Measurements from ENCODE around the gene SUPT20HL1.
"Not testable (repeated sequence)": the region's sequence is repeated elsewhere in the genome, so short reads cannot be mapped to it uniquely, and the experiment has no call there.

Gene SUPT20HL1

GRCh38 chrX:24362089-24362745 is 1.8 kb downstream of the SUPT20HL1 start:
- H3K4me3 ChIP-seq (ENCODE audit: insufficient read depth, low read depth, low read length); H3K27ac ChIP-seq (ENCODE audit: insufficient read depth, low read depth, low read length, poor library complexity, severe bottlenecking); H3K4me1 ChIP-seq (ENCODE audit: control insufficient read depth, insufficient read depth, low read length); H3K9me3 ChIP-seq (ENCODE audit: control insufficient read depth, low read length); H3K27me3 ChIP-seq (ENCODE audit: control insufficient read depth, insufficient read depth, low read length, poor library complexity, severe bottlenecking); H3K36me3 ChIP-seq (ENCODE audit: control insufficient read depth, insufficient read depth, low read length): not testable (repeated sequence)
- WGBS, 2 experiments = 95% methylated on average over 30 to 33 of the region's 41 CpGs

DNA sequence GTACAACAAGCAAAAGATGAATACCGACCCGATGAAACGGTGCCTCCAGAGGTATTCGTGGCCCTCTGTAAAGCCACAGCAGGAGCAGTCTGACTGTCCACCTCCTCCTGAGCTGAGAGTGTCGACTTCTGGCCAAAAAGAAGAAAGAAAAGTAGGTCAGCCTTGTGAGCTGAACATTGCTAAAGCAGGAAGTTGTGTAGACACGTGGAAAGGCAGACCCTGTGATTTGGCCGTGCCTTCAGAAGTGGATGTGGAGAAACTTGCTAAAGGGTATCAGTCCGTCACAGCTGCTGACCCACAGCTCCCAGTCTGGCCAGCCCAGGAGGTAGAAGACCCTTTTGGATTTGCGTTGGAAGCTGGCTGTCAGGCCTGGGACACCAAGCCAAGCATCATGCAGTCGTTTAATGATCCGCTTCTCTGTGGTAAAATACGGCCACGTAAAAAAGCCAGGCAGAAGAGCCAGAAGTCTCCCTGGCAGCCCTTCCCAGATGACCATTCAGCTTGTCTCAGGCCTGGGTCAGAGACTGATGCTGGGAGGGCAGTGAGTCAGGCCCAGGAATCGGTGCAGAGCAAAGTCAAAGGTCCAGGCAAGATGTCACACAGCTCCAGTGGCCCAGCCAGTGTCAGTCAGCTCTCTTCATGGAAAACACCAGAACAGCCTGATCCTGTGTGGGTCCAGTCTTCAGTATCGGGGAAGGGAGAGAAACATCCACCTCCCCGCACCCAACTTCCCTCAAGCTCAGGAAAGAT is 3.2 kb downstream of the SUPT20HL1 start:
- H3K4me3 ChIP-seq (ENCODE audit: insufficient read depth, low read depth, low read length); H3K9me3 ChIP-seq (ENCODE audit: control insufficient read depth, low read length); H3K27me3 ChIP-seq (ENCODE audit: control insufficient read depth, insufficient read depth, low read length, poor library complexity, severe bottlenecking); H3K4me1 ChIP-seq (ENCODE audit: control insufficient read depth, insufficient read depth, low read length); H3K36me3 ChIP-seq (ENCODE audit: control insufficient read depth, insufficient read depth, low read length); H3K27ac ChIP-seq (ENCODE audit: insufficient read depth, low read depth, low read length, poor library complexity, severe bottlenecking): not testable (repeated sequence)
- WGBS, 2 experiments = 92 to 93% methylated on average over 11 to 12 of the region's 16 CpGs

DNA sequence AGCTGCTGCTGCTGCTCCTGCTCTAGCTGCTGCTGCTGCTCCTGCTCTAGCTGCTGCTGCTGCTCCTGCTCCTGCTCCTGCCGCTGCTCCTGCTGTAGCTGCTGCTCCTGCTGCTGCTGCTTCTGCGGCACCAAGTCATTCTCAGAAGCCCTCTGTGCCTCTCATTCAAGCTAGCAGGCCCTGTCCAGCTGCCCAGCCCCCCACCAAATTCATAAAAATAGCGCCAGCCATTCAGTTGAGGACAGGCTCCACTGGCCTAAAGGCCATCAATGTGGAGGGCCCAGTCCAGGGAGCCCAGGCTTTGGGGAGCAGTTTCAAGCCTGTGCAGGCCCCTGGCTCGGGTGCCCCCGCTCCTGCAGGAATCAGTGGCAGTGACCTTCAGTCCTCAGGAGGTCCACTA is 3.9 kb downstream of the SUPT20HL1 start:
- 90 to 91% methylated on average over 5 of the region's 5 CpGs for WGBS, 2 experiments
- Histone ChIP-seq H3K27ac (ENCODE audit: insufficient read depth, low read depth, low read length, poor library complexity, severe bottlenecking) (no peak overlapping the region), H3K9me3 (ENCODE audit: control insufficient read depth, low read length) (no peaks in the 10 kb centered on the region), H3K4me3 (ENCODE audit: insufficient read depth, low read depth, low read length) (no peak overlapping the region), H3K27me3 (ENCODE audit: control insufficient read depth, insufficient read depth, low read length, poor library complexity, severe bottlenecking) (no peaks in the 10 kb centered on the region), H3K36me3 (ENCODE audit: control insufficient read depth, insufficient read depth, low read length) (no peaks in the 10 kb centered on the region), H3K4me1 (ENCODE audit: control insufficient read depth, insufficient read depth, low read length) (no peaks in the 10 kb centered on the region)

- 92 to 94% methylated on average over 13 to 14 of the region's 14 CpGs for WGBS, 2 experiments
- Histone ChIP-seq H3K27me3 (ENCODE audit: control insufficient read depth, insufficient read depth, low read length, poor library complexity, severe bottlenecking) (no peaks in the 10 kb centered on the region), H3K27ac (ENCODE audit: insufficient read depth, low read depth, low read length, poor library complexity, severe bottlenecking) (no peak overlapping the region), H3K4me1 (ENCODE audit: control insufficient read depth, insufficient read depth, low read length) (no peaks in the 10 kb centered on the region), H3K9me3 (ENCODE audit: control insufficient read depth, low read length) (no peaks in the 10 kb centered on the region), H3K4me3 (ENCODE audit: insufficient read depth, low read depth, low read length) (no peak overlapping the region), H3K36me3 (ENCODE audit: control insufficient read depth, insufficient read depth, low read length) (no peaks in the 10 kb centered on the region)
These were observed 4.6 kb downstream of the SUPT20HL1 start for GRCh38 chrX:24364851-24365538.

DNA sequence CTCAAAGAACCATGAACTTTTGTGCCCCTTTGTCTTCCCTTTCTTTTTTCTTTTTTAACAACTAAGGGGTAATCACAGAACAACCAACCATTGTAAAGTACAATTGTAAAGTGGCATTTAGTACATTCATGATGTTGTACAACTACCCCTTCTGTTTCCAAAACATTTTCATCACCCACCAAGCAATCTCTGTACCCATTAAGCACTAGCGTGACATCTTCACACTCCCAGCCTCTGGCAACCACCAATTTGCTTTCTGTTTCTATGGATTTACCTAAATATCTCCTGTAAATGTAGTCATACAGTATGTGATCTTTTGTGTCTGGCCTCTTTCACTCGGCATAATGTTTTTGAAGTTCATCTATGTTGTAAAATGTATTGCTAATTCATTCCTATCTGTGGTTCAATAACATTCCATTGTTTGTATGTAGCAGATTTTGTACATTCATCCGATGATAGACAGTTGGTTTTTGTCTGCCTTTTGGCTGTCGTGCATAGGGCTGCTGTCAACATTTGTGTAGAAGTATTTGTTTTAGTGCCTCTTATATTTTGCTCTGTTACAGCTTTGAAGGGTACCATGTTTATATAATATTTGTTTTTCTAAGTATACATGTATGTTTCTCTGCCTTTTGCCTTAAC is 6.4 kb downstream of the SUPT20HL1 start:
- H3K27ac ChIP-seq (ENCODE audit: insufficient read depth, low read depth, low read length, poor library complexity, severe bottlenecking); H3K4me3 ChIP-seq (ENCODE audit: insufficient read depth, low read depth, low read length); H3K36me3 ChIP-seq (ENCODE audit: control insufficient read depth, insufficient read depth, low read length); H3K27me3 ChIP-seq (ENCODE audit: control insufficient read depth, insufficient read depth, low read length, poor library complexity, severe bottlenecking); H3K4me1 ChIP-seq (ENCODE audit: control insufficient read depth, insufficient read depth, low read length); H3K9me3 ChIP-seq (ENCODE audit: control insufficient read depth, low read length): not testable (repeated sequence)
- 93 to 100% methylated on average over 1 to 3 of the region's 4 CpGs for WGBS, 2 experiments

GRCh38 chrX:24369816-24370215 is 9.4 kb downstream of the SUPT20HL1 start:
- H3K4me3 ChIP-seq (ENCODE audit: insufficient read depth, low read depth, low read length) = no peak overlapping the region
- H3K27me3 ChIP-seq (ENCODE audit: control insufficient read depth, insufficient read depth, low read length, poor library complexity, severe bottlenecking) = peaks cover 7% of the 10 kb centered on the region
- H3K4me1 ChIP-seq (ENCODE audit: control insufficient read depth, insufficient read depth, low read length) = no peaks in the 10 kb centered on the region
- 17% methylated on average over 1 of the region's 1 CpG for WGBS, 2 experiments
- H3K36me3 ChIP-seq (ENCODE audit: control insufficient read depth, insufficient read depth, low read length) = no peaks in the 10 kb centered on the region
- no peaks in the 10 kb centered on the region for H3K9me3 ChIP-seq (ENCODE audit: control insufficient read depth, low read length)
- H3K27ac ChIP-seq (ENCODE audit: insufficient read depth, low read depth, low read length, poor library complexity, severe bottlenecking) = no peak overlapping the region

DNA sequence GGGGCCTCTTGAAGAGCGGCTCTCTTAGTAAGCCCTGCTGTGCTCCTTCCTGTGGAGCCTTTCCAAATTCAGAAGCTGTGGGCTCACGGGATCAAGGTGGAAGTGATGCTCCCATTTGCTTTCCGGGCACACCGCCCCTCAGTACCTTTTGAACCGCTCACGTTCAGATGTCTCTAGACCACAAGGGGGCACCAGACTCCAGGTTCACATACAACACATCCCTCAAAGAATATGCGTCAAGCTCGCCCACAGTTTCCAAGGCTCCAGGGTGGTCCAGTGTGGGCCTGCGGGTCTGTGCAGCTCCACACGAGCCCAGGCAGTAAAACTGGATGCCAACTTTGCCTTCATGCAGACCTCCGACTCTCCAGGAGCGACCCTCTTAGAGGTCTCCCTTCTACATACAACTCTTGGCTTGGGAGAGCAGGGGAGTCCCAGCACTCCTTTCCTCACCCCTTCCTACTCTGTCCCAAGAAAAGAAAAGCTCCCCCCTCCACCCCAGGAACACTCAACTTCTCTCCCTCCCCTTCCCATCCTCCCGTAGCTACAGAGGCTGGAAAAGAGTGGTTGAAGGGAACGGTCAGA is 11.0 kb downstream of the SUPT20HL1 start:
- H3K9me3 ChIP-seq (ENCODE audit: control insufficient read depth, low read length) = no peaks in the 10 kb centered on the region
- H3K4me1 ChIP-seq (ENCODE audit: control insufficient read depth, insufficient read depth, low read length) = no peaks in the 10 kb centered on the region
- H3K4me3 ChIP-seq (ENCODE audit: insufficient read depth, low read depth, low read length) = no peak overlapping the region
- H3K36me3 ChIP-seq (ENCODE audit: control insufficient read depth, insufficient read depth, low read length) = no peaks in the 10 kb centered on the region
- H3K27ac ChIP-seq (ENCODE audit: insufficient read depth, low read depth, low read length, poor library complexity, severe bottlenecking) = no peak overlapping the region
- WGBS, 2 experiments = 3 to 4% methylated on average over 14 of the region's 14 CpGs
- peaks cover 7% of the 10 kb centered on the region for H3K27me3 ChIP-seq (ENCODE audit: control insufficient read depth, insufficient read depth, low read length, poor library complexity, severe bottlenecking)

GRCh38 chrX:24372021-24372763 is 11.8 kb downstream of the SUPT20HL1 start:
- Histone ChIP-seq H3K4me3 (ENCODE audit: insufficient read depth, low read depth, low read length) (no peak overlapping the region), H3K27ac (ENCODE audit: insufficient read depth, low read depth, low read length, poor library complexity, severe bottlenecking) (no peak overlapping the region), H3K4me1 (ENCODE audit: control insufficient read depth, insufficient read depth, low read length) (no peaks in the 10 kb centered on the region), H3K36me3 (ENCODE audit: control insufficient read depth, insufficient read depth, low read length) (no peaks in the 10 kb centered on the region), H3K9me3 (ENCODE audit: control insufficient read depth, low read length) (no peaks in the 10 kb centered on the region), H3K27me3 (ENCODE audit: control insufficient read depth, insufficient read depth, low read length, poor library complexity, severe bottlenecking) (peaks cover 7% of the 10 kb centered on the region)
- WGBS, 2 experiments = 17 to 20% methylated on average over 26 to 29 of the region's 29 CpGs

DNA sequence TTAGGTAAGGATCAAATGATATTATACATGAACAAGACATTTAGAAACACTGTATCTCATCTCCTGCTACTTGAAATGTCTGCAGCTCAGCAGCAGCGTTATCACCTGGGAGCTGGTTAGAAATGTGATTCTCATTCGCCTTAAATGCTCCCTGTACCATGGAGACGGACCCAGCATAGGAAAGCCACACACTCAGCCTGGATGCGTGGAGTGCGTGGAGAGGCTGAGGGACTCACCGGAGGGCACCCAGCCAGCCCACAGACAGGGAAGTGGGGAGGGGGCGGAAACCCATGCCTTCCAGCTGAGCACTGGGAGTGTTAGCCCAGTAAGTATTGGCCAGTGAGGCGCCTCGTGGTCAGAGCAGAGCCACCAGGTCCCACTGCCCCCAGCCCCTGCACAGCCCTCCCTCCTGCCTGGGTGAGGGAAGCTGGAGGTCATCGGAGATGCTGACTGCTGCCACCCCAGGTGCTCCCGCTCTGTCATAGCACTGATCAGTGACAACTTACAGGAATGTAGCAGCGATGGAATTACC is 15.2 kb downstream of the SUPT20HL1 start:
- H3K27ac ChIP-seq (ENCODE audit: insufficient read depth, low read depth, low read length, poor library complexity, severe bottlenecking) = no peak overlapping the region
- H3K27me3 ChIP-seq (ENCODE audit: control insufficient read depth, insufficient read depth, low read length, poor library complexity, severe bottlenecking) = peaks cover 5% of the 10 kb centered on the region
- no peaks in the 10 kb centered on the region for H3K9me3 ChIP-seq (ENCODE audit: control insufficient read depth, low read length)
- WGBS, 2 experiments = 75 to 80% methylated on average over 10 to 12 of the region's 12 CpGs
- no peaks in the 10 kb centered on the region for H3K4me1 ChIP-seq (ENCODE audit: control insufficient read depth, insufficient read depth, low read length)
- H3K4me3 ChIP-seq (ENCODE audit: insufficient read depth, low read depth, low read length) = no peak overlapping the region
- H3K36me3 ChIP-seq (ENCODE audit: control insufficient read depth, insufficient read depth, low read length) = no peaks in the 10 kb centered on the region

Data from ectodermal cell (in vitro differentiated cells).